ENCODE results near the gene NEB. TPM values are rescaled to one million over a fixed set of nuclear protein-coding genes. Genes with fewer than 3 reads are reported as not detected.

Gene NEB
- total RNA-seq, 5 donors from 2014 or later (not counting 1 experiment from before 2014, with no cell fraction given) = 0.91 to 1.4 (median 1.3) TPM

- POLR2A ChIA-PET = no interaction called here
- Mint-ChIP-seq H3K36me3 (peaks cover 10% of the 10 kb centered on the region), H3K27me3 (peaks cover 0 to 5% of the 10 kb centered on the region in 2 donors), H3K27ac (no peak overlapping the region), H3K4me1 (peaks cover 0 to 6% (median 0%) of the 10 kb centered on the region in 3 donors), H3K4me3 (no peak overlapping the region), H3K9me3 (no peaks in the 10 kb centered on the region)
- CTCF ChIA-PET = no interaction called here
- no peaks in the 10 kb centered on the region for H3K36me3 ChIP-seq (ENCODE audit: control insufficient read depth in 2 of 2, extremely low read depth in 1 of 2, insufficient read depth in 1 of 2, low read length in 1 of 2)
- no peak overlapping the region for H3K27ac ChIP-seq (ENCODE audit: low read length)
- WGBS (ENCODE audit: insufficient coverage) = no CpG with 5 or more reads among the region's 2 CpGs
- DNase-seq (no peak), ATAC-seq (replicated peaks in 1 of 4) (no peak)
- H3K4me3 ChIP-seq (ENCODE audit: control insufficient read depth in 1 of 2, extremely low read depth in 1 of 2, low read length in 1 of 2) = no peak overlapping the region
- no peaks in the 10 kb centered on the region for H3K4me1 ChIP-seq (ENCODE audit: control insufficient read depth in 1 of 2, extremely low read depth in 1 of 2, insufficient read depth in 2 of 2, low read length in 2 of 2)
- H3K27me3 ChIP-seq (replicated peaks in 1 of 2; ENCODE audit: control insufficient read depth in 2 of 2, extremely low read depth in 1 of 2, insufficient read depth in 2 of 2, low read length in 1 of 2) = no peaks in the 10 kb centered on the region
- no peaks in the 10 kb centered on the region for H3K9me3 ChIP-seq
Observed at GRCh38 chr2:151661625-151662024, 72.7 kb downstream of the NEB start.

GRCh38 chr2:151658081-151658480, 76.2 kb downstream of the NEB start:
- no peaks in the 10 kb centered on the region for H3K36me3 ChIP-seq (ENCODE audit: control insufficient read depth in 2 of 2, extremely low read depth in 1 of 2, insufficient read depth in 1 of 2, low read length in 1 of 2)
- H3K4me1 Mint-ChIP-seq = peaks cover 0 to 6% (median 0%) of the 10 kb centered on the region in 3 donors
- H3K27me3 ChIP-seq (replicated peaks in 1 of 2; ENCODE audit: control insufficient read depth in 2 of 2, extremely low read depth in 1 of 2, insufficient read depth in 2 of 2, low read length in 1 of 2) = no peaks in the 10 kb centered on the region
- H3K36me3 Mint-ChIP-seq = peaks cover 10% of the 10 kb centered on the region
- H3K27ac ChIP-seq (ENCODE audit: low read length) = no peak overlapping the region
- no peaks in the 10 kb centered on the region for H3K4me1 ChIP-seq (ENCODE audit: control insufficient read depth in 1 of 2, extremely low read depth in 1 of 2, insufficient read depth in 2 of 2, low read length in 2 of 2)
- no CpG with 5 or more reads among the region's 2 CpGs for WGBS (ENCODE audit: insufficient coverage)
- no peaks in the 10 kb centered on the region for H3K9me3 Mint-ChIP-seq
- CTCF ChIA-PET = no interaction called here
- POLR2A ChIA-PET = no interaction called here
- no peak for DNase-seq
- no peak for ATAC-seq (replicated peaks in 1 of 4)
- H3K27ac Mint-ChIP-seq = no peak overlapping the region
- peaks cover 0 to 5% of the 10 kb centered on the region in 2 donors for H3K27me3 Mint-ChIP-seq
- H3K4me3 ChIP-seq (ENCODE audit: control insufficient read depth in 1 of 2, extremely low read depth in 1 of 2, low read length in 1 of 2) = no peak overlapping the region
- no peak overlapping the region for H3K4me3 Mint-ChIP-seq
- H3K9me3 ChIP-seq = no peaks in the 10 kb centered on the region

- H3K9me3 Mint-ChIP-seq = no peaks in the 10 kb centered on the region
- no peak overlapping the region for H3K4me3 Mint-ChIP-seq
- Histone ChIP-seq H3K4me3 (ENCODE audit: control insufficient read depth in 1 of 2, extremely low read depth in 1 of 2, low read length in 1 of 2) (no peak overlapping the region), H3K4me1 (ENCODE audit: control insufficient read depth in 1 of 2, extremely low read depth in 1 of 2, insufficient read depth in 2 of 2, low read length in 2 of 2) (no peaks in the 10 kb centered on the region), H3K9me3 (no peaks in the 10 kb centered on the region), H3K27ac (ENCODE audit: low read length) (no peak overlapping the region), H3K27me3 (replicated peaks in 1 of 2; ENCODE audit: control insufficient read depth in 2 of 2, extremely low read depth in 1 of 2, insufficient read depth in 2 of 2, low read length in 1 of 2) (no peaks in the 10 kb centered on the region), H3K36me3 (ENCODE audit: control insufficient read depth in 2 of 2, extremely low read depth in 1 of 2, insufficient read depth in 1 of 2, low read length in 1 of 2) (no peaks in the 10 kb centered on the region)
- ChIA-PET POLR2A (no interaction called here), CTCF (no interaction called here)
- ATAC-seq (replicated peaks in 1 of 4) = no peak
- no peak for DNase-seq
- 63% methylated on average over 2 of the region's 2 CpGs for WGBS (ENCODE audit: insufficient coverage)
- H3K4me1 Mint-ChIP-seq = peaks cover 0 to 6% (median 0%) of the 10 kb centered on the region in 3 donors
- peaks cover 0 to 5% of the 10 kb centered on the region in 2 donors for H3K27me3 Mint-ChIP-seq
- H3K27ac Mint-ChIP-seq = no peak overlapping the region
- peaks cover 5% of the 10 kb centered on the region for H3K36me3 Mint-ChIP-seq
Observed at GRCh38 chr2:151657667-151658076, 76.6 kb downstream of the NEB start.

- ATAC-seq (replicated peaks in 1 of 4) (no peak), DNase-seq (no peak)
- peaks cover 0 to 6% (median 0%) of the 10 kb centered on the region in 3 donors for H3K4me1 Mint-ChIP-seq
- H3K27ac Mint-ChIP-seq = no peak overlapping the region
- ChIA-PET CTCF (interaction anchor here in 1 of 2 donors (0.6 kb wide), 1 partner anchor 908 kb away, joined by 3 read pairs; no protein-coding TSS in a partner anchor), POLR2A (no interaction called here)
- no peaks in the 10 kb centered on the region for H3K9me3 ChIP-seq
- no peaks in the 10 kb centered on the region for H3K36me3 Mint-ChIP-seq
- no peak overlapping the region for H3K4me3 ChIP-seq (ENCODE audit: control insufficient read depth in 1 of 2, extremely low read depth in 1 of 2, low read length in 1 of 2)
- peaks cover 0 to 5% of the 10 kb centered on the region in 2 donors for H3K27me3 Mint-ChIP-seq
- peaks cover 0 to 2% of the 10 kb centered on the region in 2 experiments for H3K27me3 ChIP-seq (replicated peaks in 1 of 2; ENCODE audit: control insufficient read depth in 2 of 2, extremely low read depth in 1 of 2, insufficient read depth in 2 of 2, low read length in 1 of 2)
- no peaks in the 10 kb centered on the region for H3K4me1 ChIP-seq (ENCODE audit: control insufficient read depth in 1 of 2, extremely low read depth in 1 of 2, insufficient read depth in 2 of 2, low read length in 2 of 2)
- no peaks in the 10 kb centered on the region for H3K9me3 Mint-ChIP-seq
- WGBS (ENCODE audit: insufficient coverage) = 86% methylated on average over 5 of the region's 8 CpGs
- no peaks in the 10 kb centered on the region for H3K36me3 ChIP-seq (ENCODE audit: control insufficient read depth in 2 of 2, extremely low read depth in 1 of 2, insufficient read depth in 1 of 2, low read length in 1 of 2)
- H3K27ac ChIP-seq (ENCODE audit: low read length) = no peak overlapping the region
- H3K4me3 Mint-ChIP-seq = no peak overlapping the region
Observed at GRCh38 chr2:151655663-151656398, 78.4 kb downstream of the NEB start.

GRCh38 chr2:151654891-151655290, 79.4 kb downstream of the NEB start:
- Histone ChIP-seq H3K9me3 (no peaks in the 10 kb centered on the region), H3K27ac (ENCODE audit: low read length) (no peak overlapping the region), H3K4me1 (ENCODE audit: control insufficient read depth in 1 of 2, extremely low read depth in 1 of 2, insufficient read depth in 2 of 2, low read length in 2 of 2) (no peaks in the 10 kb centered on the region), H3K27me3 (replicated peaks in 1 of 2; ENCODE audit: control insufficient read depth in 2 of 2, extremely low read depth in 1 of 2, insufficient read depth in 2 of 2, low read length in 1 of 2) (peaks cover 0 to 2% of the 10 kb centered on the region in 2 experiments), H3K36me3 (ENCODE audit: control insufficient read depth in 2 of 2, extremely low read depth in 1 of 2, insufficient read depth in 1 of 2, low read length in 1 of 2) (no peaks in the 10 kb centered on the region), H3K4me3 (ENCODE audit: control insufficient read depth in 1 of 2, extremely low read depth in 1 of 2, low read length in 1 of 2) (no peak overlapping the region)
- H3K27me3 Mint-ChIP-seq = peaks cover 0 to 5% of the 10 kb centered on the region in 2 donors
- ChIA-PET CTCF (no interaction called here), POLR2A (no interaction called here)
- H3K9me3 Mint-ChIP-seq = no peaks in the 10 kb centered on the region
- H3K4me3 Mint-ChIP-seq = no peak overlapping the region
- H3K36me3 Mint-ChIP-seq = no peaks in the 10 kb centered on the region
- ATAC-seq (replicated peaks in 1 of 4) (no peak), DNase-seq (no peak)
- no peak overlapping the region for H3K27ac Mint-ChIP-seq
- H3K4me1 Mint-ChIP-seq = peaks cover 0 to 6% (median 0%) of the 10 kb centered on the region in 3 donors

GRCh38 chr2:151654085-151654484, 80.2 kb downstream of the NEB start:
- Mint-ChIP-seq H3K36me3 (no peaks in the 10 kb centered on the region), H3K4me3 (no peak overlapping the region), H3K27me3 (peaks cover 0 to 5% of the 10 kb centered on the region in 2 donors), H3K9me3 (no peaks in the 10 kb centered on the region), H3K27ac (no peak overlapping the region), H3K4me1 (peaks cover 0 to 6% (median 0%) of the 10 kb centered on the region in 3 donors)
- ChIA-PET POLR2A (no interaction called here), CTCF (interaction anchor here in 1 of 2 donors (1.0 kb wide), 1 partner anchor 34 kb away, joined by 3 read pairs; no protein-coding TSS in a partner anchor)
- no CpG with 5 or more reads among the region's 3 CpGs for WGBS (ENCODE audit: insufficient coverage)
- no peaks in the 10 kb centered on the region for H3K4me1 ChIP-seq (ENCODE audit: control insufficient read depth in 1 of 2, extremely low read depth in 1 of 2, insufficient read depth in 2 of 2, low read length in 2 of 2)
- peaks cover 0 to 2% of the 10 kb centered on the region in 2 experiments for H3K27me3 ChIP-seq (replicated peaks in 1 of 2; ENCODE audit: control insufficient read depth in 2 of 2, extremely low read depth in 1 of 2, insufficient read depth in 2 of 2, low read length in 1 of 2)
- DNase-seq = no peak
- H3K36me3 ChIP-seq (ENCODE audit: control insufficient read depth in 2 of 2, extremely low read depth in 1 of 2, insufficient read depth in 1 of 2, low read length in 1 of 2) = no peaks in the 10 kb centered on the region
- H3K9me3 ChIP-seq = no peaks in the 10 kb centered on the region
- ATAC-seq (replicated peaks in 1 of 4) = no peak
- H3K27ac ChIP-seq (ENCODE audit: low read length) = no peak overlapping the region
- H3K4me3 ChIP-seq (ENCODE audit: control insufficient read depth in 1 of 2, extremely low read depth in 1 of 2, low read length in 1 of 2) = no peak overlapping the region

All from T-cell (primary cell).